C4-2B (cell line): ENCODE measurements around the gene KRTAP21-2.

Experiments
- CTCF ChIP-seq: fragments of 450-650 bp; conservative IDR thresholded peaks from 2 replicates; pipeline ENCODE4 v1.5.1; 2017; ENCODE audit warnings: mild to moderate bottlenecking
- ZFX ChIP-seq: fragments of 450-650 bp; IDR thresholded peaks from 2 replicates; pipeline ENCODE4 v1.6.1; 2017

GRCh38 chr21:30713766-30714165 lies 33.3 kb downstream of the KRTAP21-2 start:
- TF ChIP-seq CTCF: no peak
- no peak for TF ChIP-seq ZFX
